B cell (primary cell): ENCODE results near the gene ZNF366. TPM values are rescaled to one million over a fixed set of nuclear protein-coding genes. Genes with fewer than 3 reads are reported as not detected.
"Not testable (repeated sequence)": the region's sequence is repeated elsewhere in the genome, so short reads cannot be mapped to it uniquely, and the experiment has no call there.

Source experiments
- ATAC-seq: fragments of 200-7000 bp; cut with Tn5 transposase; one replicate; pipeline ENCODE4 v1.10.0; 2021; ENCODE audit warnings: low read depth, mild to moderate bottlenecking, moderate number of reproducible peaks, moderate library complexity
- CTCF ChIA-PET: fragments of 350-600 bp; sonication (Branson Sonifier 250); formaldehyde crosslinking; loops from one replicate; lab custom pipeline; 2021; ENCODE audit warnings: antibody characterized with exemption, inconsistent platforms; lab: Charles Lee
- POLR2A ChIA-PET: fragments of 350-600 bp; sonication (Branson Sonifier 250); formaldehyde crosslinking; loops from one replicate; lab custom pipeline; 2021; ENCODE audit warnings: antibody characterized with exemption; lab: Charles Lee
- DNase-seq: peaks from one replicate; pipeline ENCODE4 v3.0.0; 2013
- H2AFZ ChIP-seq: 2 replicates; pipeline ENCODE4 v1.6.1; 2012; ENCODE audit warnings: mild to moderate bottlenecking, low read depth, low read length; ENCODE audit not compliant: insufficient read depth, poor library complexity, severe bottlenecking
- H3K27ac ChIP-seq, 2 donors: 1 replicate in 1 of 2; 2 replicates in 1 of 2; pipeline ENCODE4 v1.5.1; 2012 to 2013; ENCODE audit warnings: low read length in 2 of 2, mild to moderate bottlenecking in 2 of 2, moderate library complexity in 1 of 2
- H3K27me3 ChIP-seq, 4 experiments: fragments of 200-600 bp in 1 of 4; sonication (generic) in 1 of 4; replicated peaks in 1 of 4; 1 replicate in 2 of 4; 2 replicates in 2 of 4; pipeline versions ENCODE4 v1.6.1 to v1.7.0; 2013 to 2016; ENCODE audit warnings: low read length in 3 of 4, mild to moderate bottlenecking in 2 of 4, mixed read lengths in 1 of 4, moderate library complexity in 1 of 4; ENCODE audit not compliant: insufficient read depth in 4 of 4, control insufficient read depth in 3 of 4; ENCODE audit errors: control extremely low read depth in 1 of 4
- H3K36me3 ChIP-seq, 2 experiments: replicated peaks in 1 of 2; 1 replicate in 1 of 2; 2 replicates in 1 of 2; pipeline versions ENCODE4 v1.6.1 to v1.7.1; 2013; ENCODE audit warnings: low read length in 1 of 2; ENCODE audit not compliant: insufficient read depth in 2 of 2, control insufficient read depth in 1 of 2; ENCODE audit errors: control extremely low read depth in 1 of 2, extremely low read depth in 1 of 2
- H3K4me1 ChIP-seq, 2 donors: fragments of 200-600 bp in 1 of 2; sonication (generic) in 1 of 2; 1 replicate in 1 of 2; 2 replicates in 1 of 2; pipeline versions ENCODE4 v1.5.1 to v1.6.1; 2013 to 2017; ENCODE audit warnings: low read length in 2 of 2; ENCODE audit not compliant: control insufficient read depth in 2 of 2, insufficient read depth in 2 of 2
- H3K4me2 ChIP-seq: replicated peaks from 2 replicates; pipeline ENCODE3; 2012; ENCODE audit warnings: mild to moderate bottlenecking, low read depth, low read length; ENCODE audit not compliant: poor library complexity, severe bottlenecking
- H3K4me3 ChIP-seq, 5 experiments: fragments of 200-600 bp in 1 of 5; sonication (generic) in 1 of 5; 1 replicate in 3 of 5; 2 replicates in 2 of 5; pipeline versions ENCODE4 v1.5.1 to v1.7.0; 2011 to 2016; ENCODE audit warnings: low read length in 4 of 5, mild to moderate bottlenecking in 4 of 5, low read depth in 2 of 5, control low read depth in 1 of 5, moderate library complexity in 1 of 5; ENCODE audit not compliant: insufficient read depth in 1 of 5; ENCODE audit errors: control extremely low read depth in 1 of 5, extremely low read depth in 1 of 5
- H3K79me2 ChIP-seq: fragments of 200-600 bp; sonication (generic); one replicate; pipeline ENCODE4 v1.6.0; 2016; ENCODE audit warnings: low read length; ENCODE audit not compliant: control insufficient read depth, insufficient read depth
- H3K9ac ChIP-seq: fragments of 200-600 bp; sonication (generic); 2 replicates; pipeline ENCODE4 v1.6.1; 2017; ENCODE audit warnings: mild to moderate bottlenecking, low read length, moderate library complexity
- H3K9me3 ChIP-seq, 3 donors: one replicate each; pipeline versions ENCODE4 v1.6.1 to v1.7.1; 2013; ENCODE audit warnings: low read length in 2 of 3; ENCODE audit not compliant: control insufficient read depth in 2 of 3, insufficient read depth in 1 of 3; ENCODE audit errors: control extremely low read depth in 1 of 3
- H4K20me1 ChIP-seq: 2 replicates; pipeline ENCODE4 v1.6.0; 2012; ENCODE audit warnings: mild to moderate bottlenecking, low read length; ENCODE audit not compliant: insufficient read depth, control insufficient read depth, poor library complexity, severe bottlenecking
- H3K27ac Mint-ChIP-seq: one replicate; pipeline ENCODE4 v1.8.0; 2021; ENCODE audit warnings: mixed read lengths
- H3K27me3 Mint-ChIP-seq: one replicate; pipeline ENCODE4 v1.8.0; 2021; ENCODE audit warnings: mixed read lengths
- H3K4me1 Mint-ChIP-seq: one replicate; pipeline ENCODE4 v1.8.0; 2021; ENCODE audit warnings: mixed read lengths
- H3K4me3 Mint-ChIP-seq: one replicate; pipeline ENCODE4 v1.8.0; 2021; ENCODE audit warnings: mixed read lengths
- H3K9me3 Mint-ChIP-seq: one replicate; pipeline ENCODE4 v1.8.0; 2022; ENCODE audit warnings: mixed read lengths; ENCODE audit not compliant: insufficient read depth
- CTCF ChIP-seq: fragments of 200-600 bp; IDR thresholded peaks from one replicate; pipeline ENCODE4 v1.8.0; 2022; ENCODE audit warnings: antibody characterized with exemption, mild to moderate bottlenecking
- EZH2 ChIP-seq: IDR thresholded peaks from 2 replicates; pipeline ENCODE4 v1.6.1; 2012; ENCODE audit warnings: borderline replicate concordance, low read depth, mild to moderate bottlenecking, moderate library complexity, low read length; ENCODE audit not compliant: insufficient read depth, poor library complexity, severe bottlenecking
- WGBS: methylation state at CpG from one replicate; pipeline ENCODE4 v1.1.5; 2013; ENCODE audit warnings: missing lambda C conversion rate; ENCODE audit not compliant: insufficient coverage; 5-methylcytosine and 5-hydroxymethylcytosine counted together
- intact Hi-C: fragments of 100-400 bp; cut with micrococcal nuclease; formaldehyde crosslinking; loops from one replicate; pipeline ENCODE4 v1.10.0; 2022
- polyA plus RNA-seq: library from polyadenylated mRNA; depleted of rRNA; stranded (reverse); fragments of >200 nt; gene quantifications from 2 replicates; pipeline ENCODE4 v1.2.3, GENCODE V29; 2012
- total RNA-seq, 2 donors: library from RNA; stranded (reverse); fragments of 120-200 nt in 1 of 2; gene quantifications; 1 replicate in 1 of 2; 2 replicates in 1 of 2; pipeline versions ENCODE4 v1.2.3 to v1.2.4, GENCODE V29; 2013 to 2022

ZNF366 gene
- total and polyA plus RNA-seq, 2 donors (not counting 1 experiment from before 2014, with no cell fraction given), result 0.03 TPM; not detected in 1

DNA sequence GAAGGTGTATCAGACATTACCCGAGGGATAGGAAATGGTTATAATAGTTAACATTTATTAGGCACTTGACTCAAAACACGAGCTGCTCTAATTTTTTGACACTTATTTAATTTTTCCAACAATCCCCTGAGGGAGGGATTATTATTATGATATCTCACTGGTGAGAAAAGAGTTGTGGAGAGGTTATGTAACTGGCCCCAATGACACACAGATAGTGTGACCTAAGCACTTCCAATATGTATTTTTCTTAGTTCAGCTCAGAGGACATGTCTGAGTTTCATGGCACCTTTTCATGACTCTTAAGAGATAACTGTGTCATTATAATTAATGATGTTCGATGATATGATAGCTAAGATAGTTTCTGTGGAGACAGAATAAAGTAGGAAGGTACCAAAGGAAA lies 100.1 kb downstream of the ZNF366 start:
- H3K4me3 ChIP-seq, result no peak overlapping the region
- H3K27me3 ChIP-seq, result peaks cover 0 to 3% (median 0%) of the 10 kb centered on the region in 4 experiments
- no peaks in the 10 kb centered on the region for H4K20me1 ChIP-seq
- no peak overlapping the region for H2AFZ ChIP-seq
- Mint-ChIP-seq H3K27me3 (peaks cover 15% of the 10 kb centered on the region), H3K4me3 (no peak overlapping the region), H3K9me3 (peaks cover 4% of the 10 kb centered on the region), H3K4me1 (no peaks in the 10 kb centered on the region), H3K27ac (no peak overlapping the region)
- H3K36me3 ChIP-seq, result no peaks in the 10 kb centered on the region
- no peak for TF ChIP-seq EZH2
- no peak for TF ChIP-seq CTCF
- no peak overlapping the region for H3K27ac ChIP-seq
- no peak for DNase-seq
- no peak overlapping the region for H3K9ac ChIP-seq
- H3K9me3 ChIP-seq, result peaks cover 0 to 8% (median under 1%) of the 10 kb centered on the region in 3 donors
- POLR2A ChIA-PET, result no interaction called here
- no peaks in the 10 kb centered on the region for H3K4me1 ChIP-seq
- 100% methylated on average over 1 of the region's 3 CpGs for WGBS
- CTCF ChIA-PET, result interaction anchor here (0.6 to 1.1 kb wide), 2 partner anchors 15 to 41 kb away, joined by 3 to 4 read pairs; no protein-coding TSS in a partner anchor
- no peak overlapping the region for H3K4me2 ChIP-seq
- intact Hi-C loops, result no loop called here
- H3K79me2 ChIP-seq, result no peaks in the 10 kb centered on the region
- no peak for ATAC-seq

- CTCF ChIA-PET, H4K20me1 ChIP-seq, H2AFZ ChIP-seq, DNase-seq, POLR2A ChIA-PET, H3K79me2 ChIP-seq, H3K4me3 Mint-ChIP-seq, H3K27me3 ChIP-seq, H3K36me3 ChIP-seq, H3K4me3 ChIP-seq, H3K4me1 ChIP-seq, intact Hi-C loops, H3K4me2 ChIP-seq, H3K9ac ChIP-seq, H3K27ac ChIP-seq, H3K4me1 Mint-ChIP-seq, ATAC-seq, H3K27ac Mint-ChIP-seq: not testable (repeated sequence)
- H3K9me3 ChIP-seq, result peaks cover 4 to 16% (median 15%) of the 10 kb centered on the region in 3 donors
- 100% methylated on average over 3 of the region's 3 CpGs for WGBS
- H3K9me3 Mint-ChIP-seq, result peaks cover 12% of the 10 kb centered on the region
- H3K27me3 Mint-ChIP-seq, result peaks cover 15% of the 10 kb centered on the region
Measured at GRCh38 chr5:72404771-72405170, 102.4 kb downstream of the ZNF366 start.
